Measurements from ENCODE around the gene PCARE.
A peak's percentile ranks its signal among the peaks of the same experiment; 100 is the strongest.
"Not testable (repeated sequence)": the region's sequence is repeated elsewhere in the genome, so short reads cannot be mapped to it uniquely, and the experiment has no call there.

The PCARE gene

DNA sequence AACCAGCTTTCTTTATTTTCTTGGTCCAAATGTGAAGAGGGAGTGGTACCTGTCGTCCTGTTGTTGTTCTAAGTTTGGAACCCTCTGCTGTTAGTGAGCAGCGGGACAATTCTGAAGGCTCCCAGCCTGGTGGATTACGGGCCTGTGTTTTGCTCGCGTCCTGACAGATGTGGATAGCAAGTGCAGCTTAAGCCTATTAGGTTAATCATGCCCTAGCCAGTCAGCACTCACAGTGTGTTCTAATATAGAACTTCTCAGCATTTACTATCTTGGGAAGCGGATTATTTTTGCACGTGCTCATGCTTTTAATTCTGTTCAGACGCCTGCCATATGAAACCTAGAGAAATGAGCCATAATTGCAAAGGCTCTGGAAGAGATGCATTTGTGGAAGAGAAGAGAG, at the start of gene PCARE:
Gene PCARE, minus strand, starts transcription at position 113 of the 400 bp plus-strand sequence. CDS start 262 bp downstream, outside the sequence.
- no peak for DNase-seq

DNA sequence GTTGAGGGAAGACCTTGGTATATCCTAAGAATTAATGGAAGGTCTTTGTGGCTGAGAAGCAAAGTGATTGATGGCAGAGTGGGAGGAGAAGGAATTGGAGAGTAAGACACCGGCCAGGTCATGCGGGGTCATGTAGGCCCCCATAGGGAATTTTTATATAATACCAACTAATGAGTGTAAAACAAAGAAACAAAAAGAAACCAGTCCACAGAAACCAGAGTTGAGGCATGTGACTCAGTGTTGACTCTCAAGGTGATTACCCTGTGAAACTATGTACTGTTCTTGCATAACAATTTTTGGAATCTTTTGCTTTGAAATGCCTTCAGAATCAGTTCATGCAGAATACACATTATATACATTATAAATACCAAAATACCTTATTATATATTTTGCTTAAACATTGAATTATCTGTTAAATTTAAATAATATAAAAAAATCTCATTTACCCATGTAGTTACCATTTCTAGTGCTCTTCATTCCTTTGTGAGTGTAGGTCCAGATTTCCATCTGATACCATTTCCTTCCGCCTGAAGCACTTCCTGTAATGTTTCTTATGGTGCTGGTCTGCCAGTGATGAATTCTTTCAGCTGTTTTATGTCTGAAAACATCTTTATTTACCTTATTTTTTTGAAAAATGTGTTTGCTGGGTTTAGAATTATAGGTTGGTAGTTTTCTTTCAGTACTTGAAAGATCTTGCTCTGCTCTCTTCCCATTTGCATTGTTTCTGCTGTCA, 49.5 kb upstream of the PCARE start:
- DNase-seq = no peak

DNA sequence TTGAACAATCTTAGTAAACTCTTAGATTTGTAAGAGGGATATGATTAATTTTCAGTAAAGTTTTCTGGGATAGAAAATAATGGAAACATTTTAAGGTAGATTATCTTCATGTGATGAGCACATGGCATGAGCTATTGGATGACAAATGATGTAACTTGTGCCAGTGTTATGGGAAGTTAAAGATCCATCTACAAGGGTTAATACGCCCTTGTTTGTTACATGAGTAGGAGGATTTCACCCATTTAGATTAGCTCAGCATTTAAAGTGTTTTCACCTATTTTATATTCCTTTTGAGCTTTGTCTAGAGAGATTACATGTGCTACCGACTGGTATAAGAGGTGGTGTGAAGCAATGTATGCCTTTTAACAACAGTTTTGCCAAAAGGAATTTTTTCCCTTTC, 46.5 kb upstream of the PCARE start:
- DNase-seq = no peak

DNA sequence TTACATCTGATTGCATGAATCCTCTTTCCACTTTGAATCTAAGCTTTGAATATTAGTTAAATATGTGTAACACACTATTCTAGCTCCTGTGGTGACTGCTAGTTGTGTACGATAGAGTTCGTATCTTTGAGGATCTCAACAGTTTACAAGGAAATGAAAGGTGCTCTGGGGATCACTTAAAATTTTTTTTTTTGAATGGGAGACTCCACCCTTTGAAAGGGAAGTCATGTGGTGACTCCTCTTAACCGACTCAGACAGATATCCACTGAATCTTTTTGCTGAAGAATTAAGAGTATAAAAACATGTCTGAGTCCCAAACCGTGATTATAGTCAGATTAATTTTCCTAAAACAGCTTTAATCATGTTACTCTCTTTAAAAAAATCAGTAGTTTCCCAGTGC, 44.9 kb upstream of the PCARE start:
- DNase-seq = no peak

DNA sequence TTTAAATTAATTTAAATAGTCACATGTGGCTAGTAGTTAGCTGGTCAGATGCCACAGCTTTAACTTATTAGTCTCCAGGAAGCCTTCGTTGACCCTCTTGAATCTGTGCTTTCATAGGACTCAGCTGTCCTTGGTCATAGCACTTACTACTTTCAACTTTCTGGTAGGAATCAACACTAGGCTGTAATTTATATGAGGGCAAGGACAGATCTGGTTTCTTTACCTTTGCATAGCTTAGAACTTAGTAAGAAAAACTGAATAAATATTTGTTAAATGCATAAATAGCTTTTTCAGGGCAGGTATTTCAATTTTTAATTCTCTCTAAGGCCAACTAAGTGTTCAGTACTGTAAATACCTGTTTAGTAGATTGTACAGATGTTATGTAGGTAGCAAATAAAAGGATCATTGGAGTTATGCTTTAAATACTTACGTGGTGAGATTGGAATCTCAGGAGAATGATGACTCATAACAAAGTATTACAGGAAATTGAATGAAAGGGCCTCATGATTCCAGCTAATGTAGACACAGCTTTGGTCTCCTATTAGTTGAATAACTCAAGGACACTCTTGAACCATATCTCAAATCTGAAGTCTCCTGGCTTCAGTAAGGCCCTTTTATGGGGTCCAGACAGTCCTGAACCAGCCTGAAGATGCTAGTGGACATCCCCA, 43.4 kb upstream of the PCARE start:
- DNase-seq = no peak

DNA sequence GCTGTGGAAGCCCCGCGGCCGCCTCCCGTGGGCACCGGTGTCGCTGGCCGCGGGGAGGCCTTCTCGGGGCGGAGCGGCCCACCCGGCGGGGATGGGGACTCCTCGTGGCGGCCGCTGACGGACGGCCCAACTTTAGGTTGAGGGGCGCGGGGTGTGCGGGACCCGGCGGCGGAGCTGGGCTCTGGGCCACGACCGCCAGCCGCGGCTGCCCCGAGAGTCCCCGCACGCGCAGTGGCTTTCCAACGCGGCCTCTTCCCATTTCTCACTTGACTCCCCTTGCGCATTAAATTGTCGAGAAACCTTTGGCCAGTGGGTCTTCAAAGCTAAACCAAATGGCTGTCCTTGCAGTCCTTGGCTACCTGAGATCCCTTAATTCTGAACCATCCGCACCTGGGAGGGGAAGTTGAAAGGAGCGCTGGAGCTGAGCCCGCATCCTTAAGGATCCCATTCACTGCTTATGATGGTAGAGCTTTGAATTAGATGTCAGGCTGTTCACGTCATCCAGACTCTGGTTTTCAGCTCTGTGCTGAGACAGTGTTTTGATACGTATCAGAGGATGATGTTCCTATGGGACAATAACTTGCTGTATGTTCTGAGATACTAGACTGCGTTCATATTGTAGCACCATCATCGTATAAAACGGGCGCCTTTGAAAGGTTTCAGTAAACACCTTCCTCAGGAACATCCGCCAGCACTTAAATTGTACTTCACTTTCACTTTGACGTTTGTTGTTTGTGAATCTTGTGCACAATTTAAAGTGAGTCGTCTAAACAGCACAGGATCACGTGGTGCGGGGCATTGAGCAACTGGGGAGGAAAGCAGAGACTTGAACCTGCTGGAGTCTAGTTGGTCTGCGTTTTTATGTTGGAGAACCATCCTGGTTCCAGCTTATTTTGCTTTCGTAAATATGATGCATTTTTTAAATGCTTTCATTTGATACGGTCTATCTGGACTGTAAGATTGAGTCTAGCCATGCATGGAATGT, 41.8 kb upstream of the PCARE start:
- DNase-seq = peak; percentile 61

DNA sequence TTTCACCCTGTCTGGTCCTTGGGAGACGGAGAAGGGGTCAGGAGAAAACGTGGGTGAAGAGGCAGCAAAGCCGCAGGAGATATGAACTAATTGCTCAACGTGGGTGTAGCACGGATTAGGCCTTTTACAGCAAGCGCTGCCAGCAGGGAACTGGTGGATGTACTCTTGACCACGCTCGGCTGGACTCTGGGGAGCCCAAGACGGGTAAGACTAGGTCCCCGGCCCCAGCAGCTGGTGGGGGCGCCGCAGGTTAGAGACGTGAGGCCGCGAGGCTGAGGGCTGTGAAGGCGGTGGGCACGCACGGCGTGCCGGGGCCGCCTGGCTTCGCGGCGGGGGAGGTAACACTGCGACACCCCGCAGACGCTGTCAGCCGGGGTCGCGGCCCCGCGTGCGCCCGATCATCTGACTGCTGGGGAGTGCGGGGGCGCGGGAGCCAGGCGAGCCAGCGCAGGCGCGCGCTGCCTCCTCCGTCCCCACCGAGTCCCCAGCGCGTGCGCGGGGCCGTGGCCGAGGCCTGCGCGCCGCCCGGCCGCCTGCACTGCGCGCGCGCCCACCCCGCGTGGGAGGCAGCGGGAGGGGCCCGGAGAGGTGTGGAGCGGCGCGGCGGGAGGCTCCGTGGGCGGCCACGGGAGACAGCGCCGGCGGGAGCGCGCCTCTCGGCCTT, 40.8 kb upstream of the PCARE start, which contains the start of gene CLIP4:
Gene CLIP4, plus strand, starts transcription at position 470 of the 664 bp plus-strand sequence. CDS start 5,974 bp downstream, outside the sequence.
- peak; percentile 62 for DNase-seq

DNA sequence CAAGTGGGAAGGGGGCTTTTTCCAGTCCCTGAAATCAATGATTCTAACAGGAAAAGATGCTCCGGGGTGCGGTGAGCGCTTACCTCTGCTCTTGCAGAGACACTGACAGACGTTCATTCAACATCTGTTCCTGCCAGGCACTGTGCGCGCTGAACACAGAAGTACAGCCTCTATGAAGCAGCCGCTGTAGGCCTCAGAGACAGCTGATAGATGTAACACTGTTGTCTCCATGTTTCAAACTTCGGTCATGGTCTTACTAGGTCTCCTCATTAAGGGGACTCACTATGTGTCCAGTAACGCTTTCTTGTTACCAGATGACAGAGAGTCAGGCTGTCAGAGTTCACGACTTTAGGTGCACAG, 40.2 kb upstream of the PCARE start:
- DNase-seq = no peak

DNA sequence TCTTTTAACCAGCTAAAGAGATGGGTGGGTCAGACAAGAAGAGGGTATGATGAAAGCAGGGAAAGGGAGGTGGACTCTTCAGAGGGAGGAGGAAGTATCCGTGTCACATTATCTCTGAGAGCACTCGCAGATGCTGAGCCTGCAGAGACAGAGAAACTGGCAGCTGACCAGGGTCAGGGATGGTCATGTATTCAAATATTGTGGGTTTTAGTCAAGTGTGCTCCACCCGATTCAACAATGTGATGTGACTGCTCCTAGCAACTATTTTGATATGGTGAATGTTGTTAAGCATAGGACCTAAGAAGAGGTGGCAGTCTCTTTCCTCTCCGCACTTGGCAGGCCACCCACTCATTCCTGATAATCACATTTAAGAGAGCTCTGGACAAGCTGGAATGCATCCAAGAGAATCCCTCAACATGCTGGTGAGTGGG, 39.6 kb upstream of the PCARE start:
- no peak for DNase-seq

DNA sequence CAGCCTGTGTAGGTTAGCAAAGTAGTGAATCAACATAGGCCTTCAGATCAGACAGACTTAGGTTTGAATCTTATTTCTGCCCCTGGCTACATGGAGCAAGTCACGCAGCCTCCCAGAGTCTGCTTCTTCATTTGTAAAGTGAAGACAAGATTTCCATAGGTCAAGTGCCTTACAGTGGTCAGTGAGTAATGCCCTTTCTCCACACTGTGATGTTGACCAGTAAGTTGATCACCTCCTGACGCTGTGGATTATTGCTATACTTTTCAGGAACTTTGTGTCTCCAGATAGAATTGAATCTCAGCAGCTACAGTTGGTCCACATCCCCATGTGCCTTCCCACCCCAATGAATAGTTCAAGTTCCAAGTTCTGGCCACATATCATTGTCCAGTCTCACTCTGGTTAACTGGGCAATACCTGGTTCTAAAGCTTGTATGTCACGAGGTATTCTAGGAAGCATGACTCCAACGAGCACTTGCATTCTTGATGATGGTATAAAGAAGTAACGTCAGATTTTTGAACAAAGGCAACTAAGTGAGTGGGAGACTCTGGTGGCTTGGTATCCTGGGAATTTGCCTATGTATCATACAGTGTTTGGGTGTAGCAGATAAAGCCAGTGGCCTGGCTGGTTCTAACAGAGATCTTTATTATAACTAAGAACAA, 38.8 kb upstream of the PCARE start:
- no peak for DNase-seq

DNA sequence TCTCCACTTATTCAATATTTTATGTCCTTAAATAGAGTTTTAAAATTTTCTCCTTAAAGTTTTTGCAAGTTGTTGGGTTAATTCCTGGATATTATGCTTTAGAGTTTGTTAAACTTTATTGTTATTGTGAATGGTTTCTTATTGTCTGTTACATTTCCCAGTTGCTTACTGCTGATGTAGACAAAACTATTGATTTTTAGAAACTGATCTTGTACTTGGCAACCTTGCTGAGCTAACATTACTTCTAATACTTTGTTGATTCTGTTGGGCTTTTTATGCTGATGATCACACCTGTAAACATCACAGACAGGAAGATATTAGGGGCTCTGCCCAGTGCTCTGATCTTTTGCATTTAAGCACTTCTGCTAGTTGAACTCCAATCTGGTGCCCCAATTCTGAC, 38.1 kb upstream of the PCARE start:
- DNase-seq = no peak

DNA sequence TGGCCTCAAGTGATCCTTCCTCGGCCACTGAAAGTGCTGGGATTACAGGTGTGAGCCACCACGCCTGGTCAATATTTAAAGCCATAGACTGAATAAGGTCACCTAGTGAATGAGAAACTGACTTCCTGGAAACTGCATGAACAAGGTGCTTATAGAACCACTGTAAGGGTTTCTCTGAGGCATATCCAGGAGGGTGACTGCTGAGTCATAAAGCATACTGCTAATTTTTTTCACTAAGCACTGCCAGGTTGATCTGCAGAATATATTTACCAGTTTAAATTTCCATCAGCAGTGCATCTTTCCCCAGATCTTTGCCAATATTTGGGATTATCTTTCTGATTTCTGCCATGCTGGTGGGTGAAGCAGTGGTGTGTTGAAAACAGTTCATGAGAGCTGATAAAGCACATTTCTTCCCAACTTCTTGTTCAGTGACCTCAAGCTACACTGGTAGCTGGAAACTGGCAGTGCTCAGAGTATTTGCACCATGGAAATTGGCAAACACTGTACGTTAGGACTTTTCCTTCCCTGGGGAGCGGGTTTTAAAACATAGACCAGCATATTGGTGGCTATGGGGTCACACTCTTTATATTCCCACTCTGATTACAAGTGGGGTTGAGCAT, 36.7 kb upstream of the PCARE start:
- DNase-seq = no peak

DNA sequence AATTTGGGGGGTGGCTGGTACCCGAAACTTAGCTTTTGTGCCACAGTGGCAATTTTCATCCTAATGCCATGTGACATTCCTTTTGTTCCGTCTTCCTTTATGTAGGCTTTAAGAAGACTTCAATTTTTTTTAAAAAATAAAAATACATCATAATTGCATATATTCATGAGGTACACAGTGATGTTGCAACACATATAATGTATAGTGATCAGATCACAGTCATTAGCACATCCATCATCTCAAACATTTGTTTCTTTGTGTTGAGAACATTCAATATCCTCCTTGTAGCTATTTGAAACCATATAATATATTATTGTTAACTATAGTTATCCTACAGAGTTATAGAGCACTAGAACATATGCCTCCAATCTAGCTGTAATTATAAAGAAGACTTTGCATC, 34.9 kb upstream of the PCARE start:
- no peak for DNase-seq

DNA sequence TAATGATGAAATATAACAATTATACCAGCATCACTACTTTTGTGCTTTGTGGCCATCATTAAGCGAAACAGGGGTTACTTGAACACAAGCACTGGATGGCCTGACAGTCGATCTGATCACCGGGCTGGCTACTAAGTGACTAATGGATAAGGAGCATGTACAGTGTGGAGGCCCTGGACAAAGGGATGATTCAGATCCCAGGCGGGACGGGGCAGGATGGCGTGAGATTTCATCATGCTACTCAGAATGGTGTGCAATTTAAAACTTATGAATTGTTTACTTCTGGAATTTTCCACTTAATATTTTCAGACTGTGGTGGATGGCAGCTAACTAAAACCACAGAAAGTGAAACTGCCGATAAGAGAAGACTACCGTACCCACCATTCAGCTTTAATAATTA, 33.9 kb upstream of the PCARE start:
- no peak for DNase-seq

DNA sequence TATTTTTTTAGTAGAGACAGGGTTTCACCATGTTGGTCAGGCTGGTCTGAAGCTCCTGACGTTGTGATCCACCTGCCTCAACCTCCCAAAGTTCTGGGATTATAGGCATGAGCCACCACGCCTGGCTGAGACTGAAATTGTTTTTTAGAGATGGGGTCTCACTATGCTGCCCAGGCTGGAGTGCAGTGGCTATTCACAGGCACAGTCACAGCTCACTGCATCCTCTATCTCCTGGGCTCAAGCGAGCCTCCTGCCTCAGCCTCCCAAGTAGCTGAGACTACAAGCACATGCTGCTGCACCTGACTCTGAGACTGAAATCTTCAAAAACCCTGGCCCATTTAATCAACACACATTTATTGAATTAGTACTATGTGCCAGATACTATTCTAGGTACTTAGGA, 33.2 kb upstream of the PCARE start:
- DNase-seq = not testable (repeated sequence)

DNA sequence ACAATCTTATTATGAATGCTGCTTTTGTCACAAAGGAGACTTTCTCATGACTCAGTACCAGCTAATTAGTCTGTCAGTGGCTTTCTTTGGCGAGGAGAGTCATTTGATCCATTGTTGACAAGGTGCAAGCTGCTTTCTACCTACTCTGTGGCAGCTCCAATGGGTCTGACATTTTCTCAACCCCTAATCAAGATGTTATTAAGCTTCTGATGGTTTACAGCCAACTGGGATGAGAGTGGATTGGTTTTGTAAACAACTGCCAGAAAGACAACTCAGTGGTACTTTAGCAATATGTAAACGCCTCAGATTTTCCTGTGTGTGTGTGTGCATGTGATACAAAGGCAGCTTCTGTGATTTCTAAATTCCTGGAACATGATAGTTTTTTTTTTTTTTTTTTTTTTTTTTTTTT, 32.7 kb upstream of the PCARE start:
- DNase-seq = no peak

DNA sequence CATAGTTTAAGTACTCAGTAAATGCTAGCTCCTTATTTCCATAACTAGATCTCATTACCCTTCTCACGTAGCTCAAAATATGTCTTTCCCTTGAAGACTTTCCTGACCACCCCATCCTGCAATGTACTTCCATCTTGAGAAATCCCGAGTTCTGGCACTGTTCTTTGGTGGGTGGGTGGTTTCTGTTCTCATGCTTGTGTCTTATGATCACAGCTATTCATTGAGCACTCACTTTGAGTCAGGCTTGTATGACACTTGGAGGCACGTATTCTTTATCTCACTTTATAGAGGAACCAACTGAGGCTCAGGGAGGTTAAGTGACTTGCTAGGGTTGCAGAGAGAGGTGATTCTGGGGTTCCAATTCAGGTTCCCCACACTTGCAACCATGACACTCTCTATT, 31.9 kb upstream of the PCARE start:
- no peak for DNase-seq

DNA sequence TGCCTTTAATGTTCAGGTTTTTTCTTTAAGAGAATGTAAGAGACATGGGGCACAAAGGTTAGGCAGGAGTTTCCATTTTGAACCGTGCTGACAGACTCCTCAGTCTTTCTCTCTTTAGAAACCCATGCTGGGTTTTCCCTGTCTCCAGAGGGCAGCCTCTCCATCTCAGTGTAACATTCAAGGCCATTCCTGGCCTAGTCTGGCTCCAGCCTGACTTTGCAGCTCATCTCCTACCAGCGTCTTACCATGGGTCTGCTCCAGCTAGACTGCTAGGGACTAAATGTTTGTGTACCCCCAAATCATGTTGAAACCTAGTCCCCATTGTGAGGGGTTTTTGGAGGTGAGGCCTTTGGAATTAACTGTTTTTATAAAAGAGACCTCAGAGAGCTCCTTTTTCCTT, 31.1 kb upstream of the PCARE start:
- DNase-seq = no peak

DNA sequence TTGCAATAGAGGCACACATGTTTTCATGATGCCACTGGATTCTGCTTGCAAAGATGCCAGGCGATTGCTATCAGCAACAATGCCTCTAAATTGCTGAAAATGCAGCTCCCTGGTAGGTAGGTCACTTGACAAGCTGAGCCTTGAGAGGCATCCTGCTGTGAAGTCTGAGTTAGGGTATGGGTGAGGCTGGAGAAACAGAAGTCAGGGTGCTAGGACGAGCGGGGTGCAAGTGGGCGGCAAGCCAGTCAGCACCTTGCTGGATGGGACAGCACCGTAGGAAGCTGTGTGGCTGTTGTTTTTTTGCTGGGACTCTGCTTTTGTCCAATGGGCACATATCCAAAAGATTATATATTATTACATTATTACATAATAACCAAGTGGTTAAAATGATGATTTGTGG, 30.4 kb upstream of the PCARE start:
- DNase-seq = no peak

DNA sequence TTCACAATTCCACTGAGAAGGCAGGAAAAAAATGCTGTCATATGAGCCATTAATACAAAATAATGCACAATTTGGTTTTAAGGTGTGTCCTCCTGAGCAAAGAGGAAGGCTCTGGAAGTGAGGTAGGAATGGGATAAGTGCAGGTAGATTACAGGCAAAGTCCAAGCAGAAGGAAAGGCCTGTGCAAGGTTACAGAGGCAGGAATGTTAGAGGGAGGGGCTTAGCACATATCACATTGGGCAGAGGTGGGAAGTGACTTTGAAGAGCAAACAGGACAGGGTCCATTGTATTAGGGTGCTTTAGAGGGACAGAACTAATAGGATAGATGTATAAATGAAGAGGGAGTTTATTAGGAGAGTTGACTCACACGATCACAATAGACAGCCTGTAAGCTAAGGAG, 26.2 kb upstream of the PCARE start:
- DNase-seq = no peak

DNA sequence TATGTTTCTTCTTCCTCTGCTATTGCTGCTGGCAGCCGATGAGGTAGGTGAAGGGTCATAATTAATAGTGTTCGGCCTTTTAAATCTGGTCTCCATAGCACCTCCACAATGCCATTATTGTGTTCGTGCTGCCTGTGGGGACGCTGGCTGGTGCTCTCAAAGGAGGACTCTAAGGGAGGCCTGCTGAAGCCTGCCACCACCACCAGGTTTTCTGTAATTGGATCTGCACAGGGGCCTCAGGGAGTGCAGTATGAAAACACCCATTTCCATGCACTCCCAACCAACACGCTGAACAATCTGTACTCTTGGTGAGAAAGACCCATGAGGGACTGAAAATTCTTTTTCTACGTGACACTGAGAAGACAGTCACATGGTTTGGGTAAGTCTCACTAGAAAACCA, 23.2 kb upstream of the PCARE start:
- DNase-seq = no peak

DNA sequence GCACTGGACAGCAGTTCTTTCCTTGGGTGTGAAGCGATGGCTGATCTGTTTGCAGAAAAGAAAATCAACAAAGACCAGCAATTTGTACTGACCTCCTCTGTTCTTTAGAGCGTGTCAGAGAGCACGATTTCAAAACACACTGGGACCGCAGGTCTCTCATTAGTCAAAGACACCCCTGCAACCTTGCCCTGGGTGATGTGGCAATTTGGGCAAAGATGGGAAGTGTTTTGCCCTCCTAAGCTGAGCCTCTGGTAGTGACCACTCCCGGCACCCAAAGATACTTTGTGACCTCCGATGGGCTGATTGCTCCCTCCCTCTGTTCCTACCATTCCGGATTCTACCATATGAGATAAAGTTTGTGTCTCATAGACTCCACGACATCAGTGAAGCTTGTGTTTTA, 22.6 kb upstream of the PCARE start:
- no peak for DNase-seq

All from activated CD4-positive, alpha-beta T cell treated with anti-CD3 and anti-CD28 coated beads, Interleukin-2, amount 50 U/mL, for 1 hour (primary cell).